Esophagus muscularis mucosa (tissue), 4 donors: ENCODE results near the gene KCP. TPM values are rescaled to one million over a fixed set of nuclear protein-coding genes. Genes with fewer than 3 reads are reported as not detected.

Source experiments
- DNase-seq: peaks from one replicate; pipeline ENCODE4 v3.0.0-alpha.2; 2017; ENCODE audit errors: extremely low spot score
- H3K27ac ChIP-seq, 4 donors: fragments of 200-600 bp; sonication (generic); replicated peaks in 1 of 4; 1 replicate in 3 of 4; 2 replicates in 1 of 4; pipeline ENCODE4 v1.5.1; 2016 to 2019; ENCODE audit warnings: mild to moderate bottlenecking in 1 of 4
- H3K27me3 ChIP-seq, 4 donors: fragments of 200-600 bp; sonication (generic); one replicate each; pipeline versions ENCODE4 v1.5.1 to v1.6.0; 2016 to 2019
- H3K36me3 ChIP-seq, 4 donors: fragments of 200-600 bp; sonication (generic); one replicate each; pipeline ENCODE4 v1.5.1; 2016 to 2019
- H3K4me1 ChIP-seq, 4 donors: fragments of 200-600 bp; sonication (generic); one replicate each; pipeline ENCODE4 v1.5.1; 2016 to 2019
- H3K4me3 ChIP-seq, 4 donors: fragments of 200-600 bp; sonication (generic); 1 replicate in 2 of 4; 2 replicates in 2 of 4; pipeline ENCODE4 v1.5.1; 2016 to 2019; ENCODE audit warnings: mild to moderate bottlenecking in 4 of 4, moderate library complexity in 1 of 4
- H3K9me3 ChIP-seq, 4 donors: fragments of 200-600 bp; sonication (generic); 1 replicate in 3 of 4; 2 replicates in 1 of 4; pipeline ENCODE4 v1.5.1; 2016 to 2019
- CTCF ChIP-seq, 3 experiments: fragments of 200-600 bp in 2 of 3; fragments of 450-650 bp in 1 of 3; sonication (generic) in 2 of 3; IDR thresholded peaks; one replicate each; pipeline ENCODE4 v1.5.1; 2017 to 2019; ENCODE audit warnings: antibody characterized with exemption in 3 of 3, mild to moderate bottlenecking in 2 of 3, moderate library complexity in 1 of 3
- EP300 ChIP-seq: sonication (generic); formaldehyde crosslinking; IDR thresholded peaks from one replicate; pipeline ENCODE4 v1.6.1; 2017; ENCODE audit warnings: antibody characterized with exemption
- POLR2A ChIP-seq: fragments of 450-650 bp; IDR thresholded peaks from one replicate; pipeline ENCODE4 v1.6.1; 2017; ENCODE audit warnings: antibody characterized with exemption, moderate library complexity, mild to moderate bottlenecking, low read depth
- POLR2AphosphoS5 ChIP-seq, 2 donors: sonication (generic); formaldehyde crosslinking; IDR thresholded peaks; one replicate each; pipeline ENCODE4 v1.6.1; 2017; ENCODE audit warnings: antibody characterized with exemption in 2 of 2
- WGBS: methylation state at CpG from one replicate; pipeline ENCODE4 v1.1.5; 2018; 5-methylcytosine and 5-hydroxymethylcytosine counted together
- intact Hi-C: fragments of 100-400 bp; cut with DNase I; formaldehyde crosslinking; loops from one replicate; pipeline ENCODE4 v1.15.1; 2023
- total RNA-seq, 4 donors: library from RNA; depleted of rRNA; stranded (reverse); fragments of >200 nt; gene quantifications; one replicate each; pipeline versions ENCODE4 v1.1.0 to v1.2.1, GENCODE V29; 2016

The KCP gene
- total RNA-seq, 4 donors from 2014 or later = 0.13 to 0.66 (median 0.29) TPM; not detected in 1

GRCh38 chr7:128924707-128925588 lies 14.4 kb upstream of the KCP start:
- H3K27me3 ChIP-seq = peaks cover 0 to 59% (median 4%) of the 10 kb centered on the region in 4 donors
- H3K9me3 ChIP-seq = no peaks in the 10 kb centered on the region
- intact Hi-C loops = no loop called here
- H3K27ac ChIP-seq = no peak overlapping the region
- no peaks in the 10 kb centered on the region for H3K4me1 ChIP-seq
- no peak for TF ChIP-seq EP300
- TF ChIP-seq POLR2AphosphoS5 (IDR thresholded peaks at IDR 0.05) = no peak
- no peak for TF ChIP-seq CTCF (IDR thresholded peaks at IDR 0.05)
- no peak for TF ChIP-seq POLR2A
- H3K4me3 ChIP-seq = no peak overlapping the region
- 80% methylated on average over 8 of the region's 8 CpGs for WGBS
- DNase-seq = no peak
- H3K36me3 ChIP-seq = no peaks in the 10 kb centered on the region

GRCh38 chr7:128923411-128923800 lies 12.9 kb upstream of the KCP start:
- peaks cover 0 to 49% (median 3%) of the 10 kb centered on the region in 4 donors for H3K27me3 ChIP-seq
- no peak overlapping the region for H3K4me3 ChIP-seq
- H3K9me3 ChIP-seq = no peaks in the 10 kb centered on the region
- H3K27ac ChIP-seq = no peak overlapping the region
- WGBS = 79% methylated on average over 5 of the region's 5 CpGs
- H3K4me1 ChIP-seq = no peaks in the 10 kb centered on the region
- TF ChIP-seq EP300 = no peak
- intact Hi-C loops = no loop called here
- DNase-seq = no peak
- no peaks in the 10 kb centered on the region for H3K36me3 ChIP-seq

- Histone ChIP-seq H3K36me3 (no peaks in the 10 kb centered on the region), H3K27ac (no peak overlapping the region), H3K27me3 (peaks cover 0 to 46% (median 3%) of the 10 kb centered on the region in 4 donors), H3K9me3 (no peaks in the 10 kb centered on the region), H3K4me3 (no peak overlapping the region), H3K4me1 (no peaks in the 10 kb centered on the region)
- DNase-seq = no peak
- 80% methylated on average over 10 of the region's 16 CpGs for WGBS
- intact Hi-C loops = no loop called here
- TF ChIP-seq CTCF (IDR thresholded peaks at IDR 0.05) (no peak), POLR2AphosphoS5 (IDR thresholded peaks at IDR 0.05) (no peak), POLR2A (no peak), EP300 (no peak)
Observed at GRCh38 chr7:128922496-128923410, 12.2 kb upstream of the KCP start.

- peaks cover 0 to 42% (median 3%) of the 10 kb centered on the region in 4 donors for H3K27me3 ChIP-seq
- intact Hi-C loops = no loop called here
- no peaks in the 10 kb centered on the region for H3K4me1 ChIP-seq
- H3K36me3 ChIP-seq = no peaks in the 10 kb centered on the region
- no peaks in the 10 kb centered on the region for H3K9me3 ChIP-seq
- no peak overlapping the region for H3K27ac ChIP-seq
- TF ChIP-seq POLR2AphosphoS5 (IDR thresholded peaks at IDR 0.05) = no peak
- no peak for TF ChIP-seq EP300
- TF ChIP-seq POLR2A = no peak
- no peak for TF ChIP-seq CTCF (IDR thresholded peaks at IDR 0.05)
- no peak for DNase-seq
- H3K4me3 ChIP-seq = no peak overlapping the region
- 80% methylated on average over 9 of the region's 9 CpGs for WGBS
Observed at GRCh38 chr7:128921866-128922440, 11.4 kb upstream of the KCP start.
